Right cardiac atrium (tissue), 5 donors: ENCODE measurements around the gene SLC17A6. TPM values are rescaled to one million over a fixed set of nuclear protein-coding genes. Genes with fewer than 3 reads are reported as not detected.

Source experiments
- ATAC-seq, 2 donors: fragments of 200-7000 bp; cut with Tn5 transposase; one replicate each; pipeline versions ENCODE4 v1.8.0 to v1.9.1; 2020; ENCODE audit warnings: moderate library complexity in 2 of 2, mild to moderate bottlenecking in 1 of 2
- DNase-seq, 3 donors: peaks; one replicate each; pipeline ENCODE4 v3.0.0-alpha.2; 2020
- H3K27ac ChIP-seq: one replicate; pipeline ENCODE4 v1.5.1; 2013; ENCODE audit warnings: mild to moderate bottlenecking, low read length, control low read depth, moderate library complexity
- H3K27me3 ChIP-seq: one replicate; pipeline ENCODE4 v1.6.1; 2013; ENCODE audit not compliant: control insufficient read depth, insufficient read depth
- H3K4me1 ChIP-seq: one replicate; pipeline ENCODE4 v1.6.1; 2013; ENCODE audit warnings: low read length; ENCODE audit not compliant: control insufficient read depth, insufficient read depth
- H3K4me3 ChIP-seq: one replicate; pipeline ENCODE4 v1.5.1; 2013; ENCODE audit warnings: low read length, control low read depth
- H3K9me3 ChIP-seq: one replicate; pipeline ENCODE4 v1.6.1; 2013; ENCODE audit warnings: low read length; ENCODE audit not compliant: control insufficient read depth
- WGBS: extraction: QIAGEN DNeasy Blood & Tissue Kit; methylation state at CpG from one replicate; pipeline ENCODE4 v1.1.7; 2013; 5-methylcytosine and 5-hydroxymethylcytosine counted together
- intact Hi-C, 4 donors: fragments of 100-400 bp; cut with DNase I; formaldehyde crosslinking; loops; one replicate each; pipeline versions ENCODE4 v1.11.0 to v1.14.0; 2022 to 2023
- long read RNA-seq, 4 donors: library from polyadenylated mRNA; unstranded; transcript quantifications; one replicate each; pipeline ENCODE4 v2.0.0, GENCODE V29; 2020 to 2021
- polyA plus RNA-seq: library from polyadenylated mRNA; stranded (reverse); fragments of 200-250 nt; gene quantifications from one replicate; pipeline ENCODE4 v1.2.3, GENCODE V29; 2013
- total RNA-seq, 4 donors: library from RNA; stranded (reverse); fragmentation: NEBNext Ultra II Directional; extraction: Animal tissue kit (Norgen Biotek cat#: 25700); gene quantifications; one replicate each; pipeline ENCODE4 v1.2.1, GENCODE V29; 2021
- donor health status: healthy with polysubstance abuse.
- donor health status: DM: no; HTN: yes; CAD: no.
- donor health status: DM: no; HTN: no; CAD: no.
- donor health status: DM: no; HTN: yes; CAD: no; lungs with severe emphysema.
- donor health status: DM: yes; HTN: yes; CAD: no.

The SLC17A6 gene
- total RNA-seq (not detected), polyA plus RNA-seq (not detected)
- long read RNA-seq, donor 1: 0 reads
- long read RNA-seq, donor 2: 0 reads
- long read RNA-seq, donor 3: 0 reads
- long read RNA-seq, donor 4: 0 reads

DNA sequence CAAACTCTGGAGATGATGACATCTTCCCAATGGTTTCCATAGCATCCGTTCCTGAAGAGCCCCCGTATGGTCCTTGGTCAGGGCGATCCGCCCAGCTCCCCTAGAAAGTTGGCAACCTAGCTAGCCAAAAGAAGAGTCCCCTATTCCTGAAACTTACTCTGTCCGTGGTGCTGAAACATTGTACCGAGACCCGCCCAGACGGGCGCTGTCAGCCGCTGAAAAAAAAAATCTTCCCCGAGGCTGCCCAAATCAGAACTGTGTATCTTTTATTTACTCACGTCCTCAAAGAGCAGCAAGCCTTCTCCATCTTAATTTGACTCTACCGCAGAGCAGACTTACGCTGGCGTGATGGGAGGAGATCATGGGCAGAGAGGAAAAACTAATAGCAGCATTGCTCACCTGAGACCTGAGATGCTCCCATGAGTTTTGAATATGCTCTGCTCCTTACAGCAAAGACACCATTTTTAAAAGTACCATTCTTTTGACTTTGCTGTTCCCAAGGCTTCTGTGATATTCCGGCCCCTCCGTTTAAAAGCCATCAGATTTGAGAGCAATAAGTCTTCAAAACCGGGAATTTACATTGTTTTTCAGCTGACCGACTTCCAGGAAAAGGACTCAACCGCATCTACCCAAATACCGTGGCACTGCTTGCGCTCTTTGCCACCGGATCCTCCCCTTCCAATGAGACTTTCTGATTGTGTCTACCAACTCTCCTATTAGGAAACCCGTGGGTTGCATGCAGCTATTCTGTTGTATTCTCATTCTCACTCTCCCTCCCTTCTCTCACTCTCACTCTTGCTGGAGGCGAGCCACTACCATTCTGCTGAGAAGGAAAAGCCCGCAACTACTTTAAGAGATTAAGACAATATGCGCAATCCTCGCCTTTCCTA is at the start of gene SLC17A6:
SLC17A6 (plus strand) TSS at position 786 of the 890 bp plus-strand sequence. CDS start 153 bp downstream, outside the sequence.
- intact Hi-C loops: loop anchor here in 1 of 4 donors (5.0 kb wide), 1 partner anchor 449 kb away; no protein-coding TSS in a partner anchor
- 3% methylated on average over 28 of the region's 28 CpGs for WGBS
- Histone ChIP-seq H3K9me3 (no peaks in the 10 kb centered on the region), H3K27me3 (no peaks in the 10 kb centered on the region), H3K4me3 (no peak within 1 kb of the TSS), H3K4me1 (no peaks in the 10 kb centered on the region), H3K27ac (no peak within 1 kb of the TSS)
- DNase-seq (no peak), ATAC-seq (peak; percentile 28 to 31)

DNA sequence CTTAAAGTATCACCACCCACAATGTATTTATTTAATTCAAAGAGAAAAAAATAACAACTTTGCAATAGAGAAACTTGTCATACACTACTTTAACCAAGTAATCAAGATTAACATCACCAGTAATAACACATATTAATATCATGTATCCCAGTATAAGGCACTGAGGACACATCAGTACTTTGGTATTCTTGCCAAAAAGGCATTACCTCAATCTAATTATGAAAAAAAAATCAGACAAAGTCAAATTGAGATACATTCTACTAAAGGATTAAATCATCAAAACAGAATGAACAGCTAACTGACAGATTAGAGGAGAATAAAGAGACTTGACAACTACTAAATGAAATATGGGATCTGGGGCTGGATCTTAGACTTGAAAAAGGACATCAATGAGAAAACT is 35.8 kb upstream of the SLC17A6 start:
- Histone ChIP-seq H3K27ac (no peak overlapping the region), H3K4me1 (no peaks in the 10 kb centered on the region), H3K4me3 (no peak overlapping the region), H3K9me3 (no peaks in the 10 kb centered on the region), H3K27me3 (no peaks in the 10 kb centered on the region)
- intact Hi-C loops: loop anchor here in 3 of 4 donors (10.0 kb wide), 3 partner anchors 128 to 1658 kb away; no protein-coding TSS in a partner anchor
- no peak for DNase-seq
- no peak for ATAC-seq

DNA sequence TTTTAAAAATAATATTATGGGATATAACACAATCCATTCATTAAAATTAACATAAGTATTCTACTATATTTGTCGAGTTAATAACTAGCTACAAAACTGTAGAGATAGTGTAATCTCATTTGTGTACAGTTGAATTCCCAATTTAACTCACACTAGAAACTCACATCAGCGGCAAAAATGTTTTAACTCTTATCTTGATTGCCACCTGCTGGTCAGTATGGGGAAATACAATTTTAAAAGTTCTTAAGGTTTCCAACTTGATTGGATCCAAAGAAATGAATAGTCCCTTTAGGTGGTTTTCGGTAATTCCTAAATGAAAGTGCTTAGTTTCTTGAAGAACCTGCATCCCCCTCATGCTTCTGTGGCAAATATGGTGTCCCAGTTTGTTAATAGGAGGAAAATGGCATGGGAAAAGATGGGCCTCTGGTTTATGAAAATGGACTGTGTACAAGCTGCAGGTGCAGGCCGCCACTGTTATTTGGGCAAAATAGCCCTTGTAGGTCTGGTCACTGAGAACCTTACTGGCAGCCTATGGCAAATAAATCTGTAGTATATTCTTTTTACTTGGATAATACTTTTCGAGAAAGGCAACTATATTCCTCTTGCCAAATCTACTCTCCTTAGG is 33.7 kb upstream of the SLC17A6 start:
- no peak for DNase-seq
- Histone ChIP-seq H3K27ac (no peak overlapping the region), H3K9me3 (no peaks in the 10 kb centered on the region), H3K4me1 (no peaks in the 10 kb centered on the region), H3K27me3 (no peaks in the 10 kb centered on the region), H3K4me3 (no peak overlapping the region)
- intact Hi-C loops: loop anchor here in 3 of 4 donors (10.0 kb wide), 3 partner anchors 130 to 1660 kb away; no protein-coding TSS in a partner anchor
- 43% methylated on average over 5 of the region's 5 CpGs for WGBS
- no peak for ATAC-seq

DNA sequence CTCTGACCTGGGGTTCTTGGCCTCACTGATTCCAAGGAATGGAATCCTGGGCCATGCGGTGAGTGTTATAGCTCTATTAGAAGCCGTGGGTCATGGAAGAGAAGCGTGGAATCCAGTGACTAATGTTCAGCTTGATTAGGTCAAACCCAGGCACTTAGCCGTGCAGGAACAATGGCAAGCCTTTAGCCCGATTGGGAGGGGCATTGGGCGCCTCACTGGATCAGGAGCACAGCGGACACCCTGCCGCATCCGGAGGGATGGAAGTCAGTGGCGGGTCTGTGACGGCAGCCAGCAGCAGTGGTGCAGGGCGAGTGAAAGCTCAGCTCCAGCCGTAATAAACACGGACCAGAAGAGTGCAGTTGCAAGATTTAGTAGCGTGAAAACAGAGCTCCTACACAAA is 20.5 kb upstream of the SLC17A6 start:
- Histone ChIP-seq H3K27me3 (no peaks in the 10 kb centered on the region), H3K4me1 (no peaks in the 10 kb centered on the region), H3K27ac (no peak overlapping the region), H3K9me3 (no peaks in the 10 kb centered on the region), H3K4me3 (no peak overlapping the region)
- DNase-seq: no peak
- no peak for ATAC-seq
- WGBS: 91% methylated on average over 15 of the region's 15 CpGs
- intact Hi-C loops: no loop called here

GRCh38 chr11:22331771-22332170 is 6.4 kb upstream of the SLC17A6 start:
- H3K27ac ChIP-seq: no peak overlapping the region
- DNase-seq (no peak), ATAC-seq (no peak)
- no peak overlapping the region for H3K4me3 ChIP-seq
- H3K27me3 ChIP-seq: no peaks in the 10 kb centered on the region
- H3K4me1 ChIP-seq: no peaks in the 10 kb centered on the region
- WGBS: 62% methylated on average over 4 of the region's 4 CpGs
- intact Hi-C loops: loop anchor here in 2 of 4 donors (5.0 kb wide), 2 partner anchors 211 to 456 kb away; no protein-coding TSS in a partner anchor
- no peaks in the 10 kb centered on the region for H3K9me3 ChIP-seq

- Histone ChIP-seq H3K27ac (no peak overlapping the region), H3K4me3 (no peak overlapping the region), H3K27me3 (no peaks in the 10 kb centered on the region), H3K4me1 (no peaks in the 10 kb centered on the region), H3K9me3 (no peaks in the 10 kb centered on the region)
- ATAC-seq (no peak), DNase-seq (no peak)
- intact Hi-C loops: loop anchor here in 1 of 4 donors (5.0 kb wide), 1 partner anchor 451 kb away; no protein-coding TSS in a partner anchor
These were observed 1.6 kb upstream of the SLC17A6 start for GRCh38 chr11:22336587-22336986.

- 9% methylated on average over 9 of the region's 9 CpGs for WGBS
- ATAC-seq (no peak), DNase-seq (no peak)
- no peak overlapping the region for H3K4me3 ChIP-seq
- no peaks in the 10 kb centered on the region for H3K4me1 ChIP-seq
- intact Hi-C loops: loop anchor here in 2 of 4 donors (5.0 to 10.0 kb wide), 2 partner anchors 205 to 448 kb away; no protein-coding TSS in a partner anchor
- no peak overlapping the region for H3K27ac ChIP-seq
- H3K9me3 ChIP-seq: no peaks in the 10 kb centered on the region
- H3K27me3 ChIP-seq: no peaks in the 10 kb centered on the region
These were observed 1.4 kb downstream of the SLC17A6 start for GRCh38 chr11:22339611-22340010.

- DNase-seq (no peak), ATAC-seq (no peak)
- H3K9me3 ChIP-seq: no peaks in the 10 kb centered on the region
- H3K4me3 ChIP-seq: no peak overlapping the region
- no peaks in the 10 kb centered on the region for H3K4me1 ChIP-seq
- H3K27ac ChIP-seq: no peak overlapping the region
- H3K27me3 ChIP-seq: no peaks in the 10 kb centered on the region
- intact Hi-C loops: loop anchor here in 1 of 4 donors (10.0 kb wide), 1 partner anchor 205 kb away; no protein-coding TSS in a partner anchor
- 13% methylated on average over 6 of the region's 6 CpGs for WGBS
These were observed 2.1 kb downstream of the SLC17A6 start for GRCh38 chr11:22340235-22340634.

DNA sequence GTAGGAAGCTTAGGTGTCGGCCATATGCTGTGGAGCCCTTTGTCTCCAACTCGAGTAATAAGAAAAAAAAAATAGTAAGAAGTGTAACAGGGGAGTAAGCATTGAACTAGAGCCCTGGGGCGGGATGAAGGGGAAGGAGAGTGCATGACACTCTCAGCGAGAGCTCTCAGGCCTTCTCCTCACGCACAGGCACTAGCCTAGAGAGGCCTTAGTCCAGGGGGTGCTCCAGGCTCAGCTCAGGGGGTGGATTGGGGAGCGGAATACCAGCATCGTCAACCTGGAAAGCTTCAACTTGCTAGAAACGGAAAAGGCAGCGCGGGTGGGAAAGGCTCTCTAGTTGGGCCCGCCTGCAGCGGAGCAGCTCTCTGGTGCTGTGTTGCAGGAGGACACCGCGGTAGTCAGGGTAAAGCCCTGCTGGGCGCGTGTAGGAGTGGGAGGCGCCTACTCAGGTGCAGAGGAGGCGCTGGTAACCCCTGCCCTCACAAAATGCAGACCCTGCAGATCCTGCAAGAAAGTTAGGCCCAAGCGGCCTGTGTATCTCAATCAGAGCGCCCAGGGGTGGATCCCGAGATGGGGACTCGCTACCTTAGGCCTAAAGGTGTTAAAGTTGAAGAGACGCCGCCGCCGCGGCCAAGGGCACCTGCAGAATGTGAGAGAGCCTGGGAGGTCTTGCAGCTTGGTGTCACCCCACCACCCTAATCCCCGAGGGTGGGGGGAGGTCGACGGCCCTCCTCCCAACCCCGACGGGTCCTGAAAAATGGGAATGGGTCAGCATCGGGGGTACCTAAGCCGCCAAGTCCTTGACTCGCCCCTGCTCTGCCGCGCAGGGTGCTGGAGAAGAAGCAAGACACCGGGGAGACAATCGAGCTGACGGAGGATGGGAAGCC is 2.8 kb downstream of the SLC17A6 start:
- Histone ChIP-seq H3K4me1 (no peaks in the 10 kb centered on the region), H3K27ac (no peak overlapping the region), H3K9me3 (no peaks in the 10 kb centered on the region), H3K4me3 (no peak overlapping the region), H3K27me3 (no peaks in the 10 kb centered on the region)
- ATAC-seq: no peak
- DNase-seq: no peak
- intact Hi-C loops: loop anchor here in 1 of 4 donors (10.0 kb wide), 1 partner anchor 204 kb away; no protein-coding TSS in a partner anchor
- WGBS: 6% methylated on average over 40 of the region's 40 CpGs

DNA sequence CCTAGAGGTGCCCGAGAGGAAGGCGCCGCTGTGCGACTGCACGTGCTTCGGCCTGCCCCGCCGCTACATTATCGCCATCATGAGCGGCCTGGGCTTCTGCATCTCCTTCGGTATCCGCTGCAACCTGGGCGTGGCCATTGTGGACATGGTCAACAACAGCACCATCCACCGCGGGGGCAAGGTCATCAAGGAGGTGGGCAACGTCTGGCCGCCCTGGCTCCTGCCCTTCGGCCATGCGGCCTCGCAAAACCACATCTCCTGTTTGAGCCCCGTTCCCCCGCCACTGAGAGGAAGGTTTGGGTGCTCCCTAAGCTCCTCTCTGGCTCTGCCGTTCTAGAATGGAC is 3.4 kb downstream of the SLC17A6 start:
- ATAC-seq: no peak
- 6% methylated on average over 23 of the region's 23 CpGs for WGBS
- DNase-seq: peak in 2 of 3 donors; percentile 33 to 41
- no peak overlapping the region for H3K4me3 ChIP-seq
- H3K9me3 ChIP-seq: no peaks in the 10 kb centered on the region
- intact Hi-C loops: loop anchor here in 1 of 4 donors (10.0 kb wide), 1 partner anchor 203 kb away; no protein-coding TSS in a partner anchor
- peaks cover 2% of the 10 kb centered on the region for H3K27me3 ChIP-seq
- no peak overlapping the region for H3K27ac ChIP-seq
- H3K4me1 ChIP-seq: no peaks in the 10 kb centered on the region
